Measurements from ENCODE around the gene CBLN1.

The CBLN1 gene

GRCh38 chr16:49305406-49305805, 23.8 kb upstream of the CBLN1 start:
- TF ChIP-seq CEBPB (IDR thresholded peaks at IDR 0.05) (no peak), CREB1 (IDR thresholded peaks at IDR 0.05; ENCODE audit: low read depth) (no peak), NFIC (IDR thresholded peaks at IDR 0.05) (no peak), YY1 (IDR thresholded peaks at IDR 0.05; ENCODE audit: low read depth) (no peak), ZBTB7A (IDR thresholded peaks at IDR 0.05; ENCODE audit: low read depth) (no peak), MAX (IDR thresholded peaks at IDR 0.05) (no peak), USF1 (IDR thresholded peaks at IDR 0.05) (no peak), REST (IDR thresholded peaks at IDR 0.05; ENCODE audit: low read depth) (no peak), TEAD4 (IDR thresholded peaks at IDR 0.05) (no peak), EGR1 (IDR thresholded peaks at IDR 0.05) (no peak), RAD21 (IDR thresholded peaks at IDR 0.05; ENCODE audit: low read depth) (no peak), EP300 (IDR thresholded peaks at IDR 0.05; ENCODE audit: borderline replicate concordance) (no peak)

GRCh38 chr16:49292413-49292812, 10.8 kb upstream of the CBLN1 start:
- no peak for TF ChIP-seq NFIC (IDR thresholded peaks at IDR 0.05)
- no peak for TF ChIP-seq YY1 (IDR thresholded peaks at IDR 0.05; ENCODE audit: low read depth)
- TF ChIP-seq EGR1 (IDR thresholded peaks at IDR 0.05): no peak
- no peak for TF ChIP-seq TAF1 (IDR thresholded peaks at IDR 0.05; ENCODE audit: low read depth)
- TF ChIP-seq REST (IDR thresholded peaks at IDR 0.05; ENCODE audit: low read depth): no peak
- TF ChIP-seq CREB1 (IDR thresholded peaks at IDR 0.05; ENCODE audit: low read depth): no peak
- TF ChIP-seq RAD21 (IDR thresholded peaks at IDR 0.05; ENCODE audit: low read depth): no peak
- TF ChIP-seq MAX (IDR thresholded peaks at IDR 0.05): no peak
- no peak for TF ChIP-seq ZBTB7A (IDR thresholded peaks at IDR 0.05; ENCODE audit: low read depth)
- no peak for TF ChIP-seq TCF12 (IDR thresholded peaks at IDR 0.05; ENCODE audit: low read depth)
- TF ChIP-seq USF1 (IDR thresholded peaks at IDR 0.05): no peak
- no peak for TF ChIP-seq CEBPB (IDR thresholded peaks at IDR 0.05)
- TF ChIP-seq FOXM1 (IDR thresholded peaks at IDR 0.05; ENCODE audit: borderline replicate concordance, low read depth): no peak
- no peak for TF ChIP-seq TEAD4 (IDR thresholded peaks at IDR 0.05)
- TF ChIP-seq EP300 (IDR thresholded peaks at IDR 0.05; ENCODE audit: borderline replicate concordance): no peak

- TF ChIP-seq TCF12 (IDR thresholded peaks at IDR 0.05; ENCODE audit: low read depth) (no peak), CREB1 (IDR thresholded peaks at IDR 0.05; ENCODE audit: low read depth) (no peak), YY1 (IDR thresholded peaks at IDR 0.05; ENCODE audit: low read depth) (no peak), NFIC (IDR thresholded peaks at IDR 0.05) (no peak), TAF1 (IDR thresholded peaks at IDR 0.05; ENCODE audit: low read depth) (no peak), TEAD4 (IDR thresholded peaks at IDR 0.05) (no peak), USF1 (IDR thresholded peaks at IDR 0.05) (no peak), REST (IDR thresholded peaks at IDR 0.05; ENCODE audit: low read depth) (no peak), FOXM1 (IDR thresholded peaks at IDR 0.05; ENCODE audit: borderline replicate concordance, low read depth) (no peak), RAD21 (IDR thresholded peaks at IDR 0.05; ENCODE audit: low read depth) (no peak), EP300 (IDR thresholded peaks at IDR 0.05; ENCODE audit: borderline replicate concordance) (no peak), CEBPB (IDR thresholded peaks at IDR 0.05) (no peak), ZBTB7A (IDR thresholded peaks at IDR 0.05; ENCODE audit: low read depth) (no peak), EGR1 (IDR thresholded peaks at IDR 0.05) (no peak), MAX (IDR thresholded peaks at IDR 0.05) (no peak)
Observed at GRCh38 chr16:49287572-49287971, 5.9 kb upstream of the CBLN1 start.

- TF ChIP-seq MAX (IDR thresholded peaks at IDR 0.05) (no peak), EGR1 (IDR thresholded peaks at IDR 0.05) (no peak), ZBTB7A (IDR thresholded peaks at IDR 0.05; ENCODE audit: low read depth) (no peak), CREB1 (IDR thresholded peaks at IDR 0.05; ENCODE audit: low read depth) (no peak), USF1 (IDR thresholded peaks at IDR 0.05) (no peak), NFIC (IDR thresholded peaks at IDR 0.05) (no peak), REST (IDR thresholded peaks at IDR 0.05; ENCODE audit: low read depth) (no peak)
Observed at GRCh38 chr16:49284962-49285361, 3.3 kb upstream of the CBLN1 start.

Data from Ishikawa (cell line).